Lower leg skin (tissue), 3 donors: Measurements from ENCODE around the gene CADPS2.

Experiments
- POLR2A ChIP-seq, 2 donors: fragments of 450-650 bp; IDR thresholded peaks; one replicate each; pipeline ENCODE4 v1.6.1; 2016 to 2017; ENCODE audit warnings: antibody characterized with exemption in 2 of 2, mild to moderate bottlenecking in 1 of 2, moderate library complexity in 1 of 2
- TF ChIP-seq, protein P1 (sequence below), 3 donors: fragments of 450-650 bp; IDR thresholded peaks; one replicate each; pipeline ENCODE4 v1.5.1; 2016; ENCODE audit warnings: antibody characterized with exemption in 3 of 3, mild to moderate bottlenecking in 3 of 3, moderate library complexity in 2 of 3

DNA sequence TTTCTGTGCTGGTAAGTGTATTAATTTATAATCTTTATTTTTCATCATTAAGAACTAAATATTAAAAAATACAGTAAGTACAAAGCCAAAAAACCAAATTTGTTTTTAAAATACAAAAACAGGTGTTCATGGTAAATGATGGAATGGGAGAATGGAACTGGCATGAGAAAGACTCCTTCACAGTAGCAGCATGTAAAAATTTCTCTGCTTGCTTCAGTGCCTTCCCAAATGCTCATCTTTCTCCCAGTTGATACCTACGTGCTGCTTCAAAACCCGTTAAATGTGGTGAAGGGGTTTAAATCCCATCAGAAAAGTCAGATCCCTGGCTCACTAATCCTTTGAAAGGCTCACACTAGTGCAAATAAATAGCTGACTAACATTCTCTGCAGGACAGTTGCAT lies 191.6 kb downstream of the CADPS2 start:
- no peak for TF ChIP-seq POLR2A (IDR thresholded peaks at IDR 0.05)
- TF ChIP-seq, protein P1, sequence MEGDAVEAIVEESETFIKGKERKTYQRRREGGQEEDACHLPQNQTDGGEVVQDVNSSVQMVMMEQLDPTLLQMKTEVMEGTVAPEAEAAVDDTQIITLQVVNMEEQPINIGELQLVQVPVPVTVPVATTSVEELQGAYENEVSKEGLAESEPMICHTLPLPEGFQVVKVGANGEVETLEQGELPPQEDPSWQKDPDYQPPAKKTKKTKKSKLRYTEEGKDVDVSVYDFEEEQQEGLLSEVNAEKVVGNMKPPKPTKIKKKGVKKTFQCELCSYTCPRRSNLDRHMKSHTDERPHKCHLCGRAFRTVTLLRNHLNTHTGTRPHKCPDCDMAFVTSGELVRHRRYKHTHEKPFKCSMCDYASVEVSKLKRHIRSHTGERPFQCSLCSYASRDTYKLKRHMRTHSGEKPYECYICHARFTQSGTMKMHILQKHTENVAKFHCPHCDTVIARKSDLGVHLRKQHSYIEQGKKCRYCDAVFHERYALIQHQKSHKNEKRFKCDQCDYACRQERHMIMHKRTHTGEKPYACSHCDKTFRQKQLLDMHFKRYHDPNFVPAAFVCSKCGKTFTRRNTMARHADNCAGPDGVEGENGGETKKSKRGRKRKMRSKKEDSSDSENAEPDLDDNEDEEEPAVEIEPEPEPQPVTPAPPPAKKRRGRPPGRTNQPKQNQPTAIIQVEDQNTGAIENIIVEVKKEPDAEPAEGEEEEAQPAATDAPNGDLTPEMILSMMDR (IDR thresholded peaks at IDR 0.05): no peak
